Peyer's patch (tissue), 4 donors: ENCODE data around the gene TSPAN17. TPM values are rescaled to one million over a fixed set of nuclear protein-coding genes. Genes with fewer than 3 reads are reported as not detected.

Experiments
- DNase-seq, 3 donors: peaks; one replicate each; pipeline ENCODE4 v3.0.0-alpha.2; 2017 to 2019
- H3K27ac ChIP-seq, 4 donors: fragments of 200-600 bp; sonication (generic); one replicate each; pipeline ENCODE4 v1.5.1; 2016 to 2019
- H3K27me3 ChIP-seq, 2 donors: fragments of 200-600 bp; sonication (generic); one replicate each; pipeline ENCODE4 v1.5.1; 2019
- H3K36me3 ChIP-seq, 3 donors: fragments of 200-600 bp; sonication (generic); one replicate each; pipeline ENCODE4 v1.5.1; 2016 to 2019
- H3K4me1 ChIP-seq, 4 donors: fragments of 200-600 bp; sonication (generic); one replicate each; pipeline ENCODE4 v1.5.1; 2016 to 2019
- H3K4me3 ChIP-seq, 4 donors: fragments of 200-600 bp; sonication (generic); 1 replicate in 3 of 4; 2 replicates in 1 of 4; pipeline ENCODE4 v1.5.1; 2016 to 2019; ENCODE audit warnings: mild to moderate bottlenecking in 1 of 4
- H3K9me3 ChIP-seq, 4 donors: fragments of 200-600 bp; sonication (generic); one replicate each; pipeline ENCODE4 v1.5.1; 2016 to 2019; ENCODE audit warnings: mild to moderate bottlenecking in 1 of 4
- POLR2A ChIP-seq, 2 donors: fragments of 450-650 bp; IDR thresholded peaks; one replicate each; pipeline ENCODE4 v1.5.1; 2017; ENCODE audit warnings: antibody characterized with exemption in 2 of 2, mild to moderate bottlenecking in 2 of 2, moderate library complexity in 2 of 2
- total RNA-seq, 4 donors: library from RNA; depleted of rRNA; stranded (reverse); fragments of >200 nt; gene quantifications; one replicate each; pipeline ENCODE4 v1.1.0, GENCODE V29; 2016
- TF ChIP-seq, protein P1 (sequence below), 6 experiments: fragments of 450-650 bp in 4 of 6; fragments of 200-600 bp in 2 of 6; sonication (generic) in 1 of 6; IDR thresholded peaks; one replicate each; pipeline ENCODE4 v1.5.1; 2017 to 2019; ENCODE audit warnings: antibody characterized with exemption in 6 of 6, mild to moderate bottlenecking in 3 of 6, moderate library complexity in 1 of 6

The TSPAN17 gene
- total RNA-seq, 4 donors from 2014 or later = 25.4 to 33.8 (median 28.7) TPM

DNA sequence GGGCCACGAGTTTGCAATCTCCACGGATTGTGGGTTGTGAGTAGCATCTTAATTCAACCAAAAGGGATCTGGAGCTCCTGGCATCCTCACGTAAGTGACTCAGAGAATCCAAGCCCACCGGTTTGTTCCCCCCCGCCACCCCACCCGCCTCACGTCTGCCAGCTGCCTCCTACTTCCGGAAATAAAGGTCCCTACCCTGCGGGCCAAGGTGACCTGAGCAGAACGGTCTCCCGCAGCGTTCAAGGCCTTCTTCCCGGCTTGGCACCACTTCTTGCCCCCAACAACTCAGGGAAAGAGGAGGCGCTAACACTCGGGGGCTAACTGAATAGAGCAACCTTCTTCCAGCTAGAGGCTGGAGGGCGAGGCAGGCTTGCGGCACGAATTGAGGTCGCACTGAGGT lies 28.5 kb upstream of the TSPAN17 start:
- peak overlapping the region in 2 of 4 donors; percentile 7 to 12 for H3K4me3 ChIP-seq
- no peaks in the 10 kb centered on the region for H3K36me3 ChIP-seq
- DNase-seq = no peak
- peaks cover 0 to 22% (median 8%) of the 10 kb centered on the region in 4 donors for H3K4me1 ChIP-seq
- no peak overlapping the region for H3K27ac ChIP-seq
- TF ChIP-seq, protein P1, sequence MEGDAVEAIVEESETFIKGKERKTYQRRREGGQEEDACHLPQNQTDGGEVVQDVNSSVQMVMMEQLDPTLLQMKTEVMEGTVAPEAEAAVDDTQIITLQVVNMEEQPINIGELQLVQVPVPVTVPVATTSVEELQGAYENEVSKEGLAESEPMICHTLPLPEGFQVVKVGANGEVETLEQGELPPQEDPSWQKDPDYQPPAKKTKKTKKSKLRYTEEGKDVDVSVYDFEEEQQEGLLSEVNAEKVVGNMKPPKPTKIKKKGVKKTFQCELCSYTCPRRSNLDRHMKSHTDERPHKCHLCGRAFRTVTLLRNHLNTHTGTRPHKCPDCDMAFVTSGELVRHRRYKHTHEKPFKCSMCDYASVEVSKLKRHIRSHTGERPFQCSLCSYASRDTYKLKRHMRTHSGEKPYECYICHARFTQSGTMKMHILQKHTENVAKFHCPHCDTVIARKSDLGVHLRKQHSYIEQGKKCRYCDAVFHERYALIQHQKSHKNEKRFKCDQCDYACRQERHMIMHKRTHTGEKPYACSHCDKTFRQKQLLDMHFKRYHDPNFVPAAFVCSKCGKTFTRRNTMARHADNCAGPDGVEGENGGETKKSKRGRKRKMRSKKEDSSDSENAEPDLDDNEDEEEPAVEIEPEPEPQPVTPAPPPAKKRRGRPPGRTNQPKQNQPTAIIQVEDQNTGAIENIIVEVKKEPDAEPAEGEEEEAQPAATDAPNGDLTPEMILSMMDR (IDR thresholded peaks at IDR 0.05) = no peak
- no peak for TF ChIP-seq POLR2A (IDR thresholded peaks at IDR 0.05)
- peaks cover 0 to 32% of the 10 kb centered on the region in 2 donors for H3K27me3 ChIP-seq
- H3K9me3 ChIP-seq = no peaks in the 10 kb centered on the region

DNA sequence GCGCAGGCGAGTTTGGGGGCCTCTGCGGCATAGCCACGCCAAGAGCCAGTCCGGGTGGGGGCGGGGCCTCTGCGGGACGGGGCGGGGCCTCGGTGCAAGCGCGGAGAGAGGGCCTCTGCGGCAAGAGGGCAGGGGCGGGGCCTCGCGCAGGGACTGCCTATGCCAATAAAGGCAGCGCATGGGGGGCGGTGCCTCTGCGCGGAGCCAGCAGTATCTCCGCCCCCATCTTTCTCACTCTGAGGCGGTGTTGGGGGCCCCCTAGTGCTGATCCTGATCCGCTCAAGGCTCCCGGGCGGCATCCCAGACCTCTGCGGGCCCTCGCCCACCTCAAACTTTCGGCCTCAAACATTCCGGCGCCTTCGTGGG lies 28.1 kb upstream of the TSPAN17 start:
- H3K36me3 ChIP-seq = no peaks in the 10 kb centered on the region
- H3K27me3 ChIP-seq = peaks cover 0 to 32% of the 10 kb centered on the region in 2 donors
- no peaks in the 10 kb centered on the region for H3K9me3 ChIP-seq
- H3K4me3 ChIP-seq = peak overlapping the region in 2 of 4 donors; percentile 7 to 12
- TF ChIP-seq, protein P1 (IDR thresholded peaks at IDR 0.05) = peak in 2 of 6 experiments; percentile 6 to 7
- TF ChIP-seq POLR2A (IDR thresholded peaks at IDR 0.05) = no peak
- peaks cover 0 to 22% (median 8%) of the 10 kb centered on the region in 4 donors for H3K4me1 ChIP-seq
- H3K27ac ChIP-seq = no peak overlapping the region
- DNase-seq = peak; percentile 62 to 78 (median 70)

DNA sequence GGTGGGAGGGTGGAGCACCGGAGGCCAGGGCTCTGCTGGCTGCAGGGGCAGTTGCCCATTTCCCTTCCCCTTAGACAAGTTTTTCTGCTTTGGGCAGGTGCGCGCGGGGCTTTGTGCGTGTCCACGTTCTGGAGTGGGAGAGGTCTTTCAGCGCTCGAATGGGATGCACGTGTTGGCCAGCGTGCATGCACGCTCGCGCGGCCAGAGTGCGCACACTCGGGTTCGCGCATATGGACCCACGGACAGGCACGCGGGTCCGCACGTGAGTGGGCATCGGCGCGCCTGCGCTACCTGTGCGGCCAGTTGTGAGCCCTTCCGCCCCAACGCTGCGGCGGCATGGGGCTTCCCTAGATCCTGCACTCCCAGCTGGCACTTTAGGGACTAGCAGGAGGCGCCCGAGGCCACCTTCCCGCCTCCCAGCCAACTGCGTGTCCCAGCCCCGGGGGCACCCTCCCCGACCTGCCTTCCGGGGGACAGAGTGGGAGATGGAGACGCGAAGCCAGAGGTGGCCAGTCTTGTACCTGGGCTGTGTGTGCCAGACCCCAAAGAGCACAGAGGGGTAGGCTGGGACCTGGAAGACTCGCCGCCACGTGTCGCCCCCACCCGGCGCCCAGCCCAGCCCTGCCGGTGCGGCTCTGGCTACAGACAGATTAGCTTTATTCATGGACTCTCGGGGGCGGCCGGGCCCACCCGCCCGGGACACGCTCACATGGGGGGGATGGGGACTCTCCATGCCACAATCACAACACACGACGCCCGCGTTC lies 27.5 kb upstream of the TSPAN17 start:
- H3K9me3 ChIP-seq = no peaks in the 10 kb centered on the region
- peaks cover 0 to 32% of the 10 kb centered on the region in 2 donors for H3K27me3 ChIP-seq
- DNase-seq = no peak
- H3K4me3 ChIP-seq = peak overlapping the region in 1 of 4 donors; percentile 7
- no peak overlapping the region for H3K27ac ChIP-seq
- no peaks in the 10 kb centered on the region for H3K36me3 ChIP-seq
- TF ChIP-seq, protein P1 (IDR thresholded peaks at IDR 0.05) = no peak
- no peak for TF ChIP-seq POLR2A (IDR thresholded peaks at IDR 0.05)
- peaks cover 0 to 22% (median 8%) of the 10 kb centered on the region in 4 donors for H3K4me1 ChIP-seq

DNA sequence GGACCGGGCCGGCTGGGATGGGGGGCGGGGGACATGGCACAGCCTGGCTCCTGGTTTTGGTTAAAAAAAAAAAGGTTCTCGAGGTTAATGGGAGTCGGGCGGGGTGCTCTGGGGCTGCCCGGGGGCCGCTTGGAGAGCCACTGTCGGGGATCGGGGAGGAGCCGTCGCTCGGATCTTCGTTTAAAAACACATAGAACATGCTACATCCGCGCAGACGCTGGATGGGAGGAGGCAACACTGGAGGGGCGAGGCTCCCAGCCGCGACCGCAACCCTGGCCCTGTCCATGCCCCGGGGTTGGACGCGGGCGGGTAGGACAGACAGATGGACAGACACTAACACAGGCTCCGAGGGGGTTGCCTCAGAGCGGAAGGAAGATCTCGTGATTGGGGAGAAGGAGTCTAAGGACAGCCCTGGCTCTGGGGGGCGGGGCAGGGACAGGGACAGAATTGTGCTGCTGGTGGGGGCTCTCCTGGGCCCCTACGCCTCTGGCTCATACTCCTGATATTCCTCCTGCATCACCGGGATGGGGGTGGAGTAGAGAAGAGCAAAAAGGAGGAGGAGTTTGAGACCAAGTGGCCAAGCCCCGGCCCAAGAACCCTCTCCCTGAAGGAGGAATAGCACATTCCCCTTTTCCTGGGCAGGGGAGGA lies 26.8 kb upstream of the TSPAN17 start:
- no peaks in the 10 kb centered on the region for H3K36me3 ChIP-seq
- H3K27ac ChIP-seq = no peak overlapping the region
- no peaks in the 10 kb centered on the region for H3K9me3 ChIP-seq
- no peak for TF ChIP-seq POLR2A (IDR thresholded peaks at IDR 0.05)
- TF ChIP-seq, protein P1 (IDR thresholded peaks at IDR 0.05) = no peak
- no peak overlapping the region for H3K4me3 ChIP-seq
- DNase-seq = no peak
- H3K4me1 ChIP-seq = peaks cover 0 to 22% (median 8%) of the 10 kb centered on the region in 4 donors
- peaks cover 0 to 32% of the 10 kb centered on the region in 2 donors for H3K27me3 ChIP-seq

DNA sequence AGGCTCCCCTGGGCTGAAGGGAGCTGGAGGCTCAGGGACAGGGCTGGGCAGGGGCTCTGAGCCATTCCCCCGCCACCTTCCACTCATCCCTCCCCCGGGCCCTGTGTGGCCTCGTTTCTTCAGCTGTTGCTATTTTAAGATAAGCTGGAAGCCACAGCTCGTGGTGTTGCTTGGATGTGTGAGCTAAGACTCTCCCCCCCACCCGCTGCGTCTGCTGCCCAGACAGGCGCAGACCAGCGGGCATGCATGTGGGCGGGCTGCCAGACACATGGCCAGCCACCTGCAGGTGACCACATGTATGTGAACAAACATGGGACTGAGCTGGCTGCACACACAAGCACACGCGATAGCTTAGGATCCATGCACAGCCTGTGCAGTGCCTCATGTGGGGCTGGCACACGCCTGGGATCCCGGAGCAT lies 25.6 kb upstream of the TSPAN17 start:
- H3K4me1 ChIP-seq = peaks cover 0 to 22% (median 8%) of the 10 kb centered on the region in 4 donors
- H3K27me3 ChIP-seq = peaks cover 0 to 33% of the 10 kb centered on the region in 2 donors
- H3K9me3 ChIP-seq = no peaks in the 10 kb centered on the region
- no peak overlapping the region for H3K27ac ChIP-seq
- H3K36me3 ChIP-seq = no peaks in the 10 kb centered on the region
- no peak overlapping the region for H3K4me3 ChIP-seq
- DNase-seq = no peak
- TF ChIP-seq, protein P1 (IDR thresholded peaks at IDR 0.05) = no peak
- TF ChIP-seq POLR2A (IDR thresholded peaks at IDR 0.05) = no peak
